ENCODE measurements around the gene KRAS.

DNA sequence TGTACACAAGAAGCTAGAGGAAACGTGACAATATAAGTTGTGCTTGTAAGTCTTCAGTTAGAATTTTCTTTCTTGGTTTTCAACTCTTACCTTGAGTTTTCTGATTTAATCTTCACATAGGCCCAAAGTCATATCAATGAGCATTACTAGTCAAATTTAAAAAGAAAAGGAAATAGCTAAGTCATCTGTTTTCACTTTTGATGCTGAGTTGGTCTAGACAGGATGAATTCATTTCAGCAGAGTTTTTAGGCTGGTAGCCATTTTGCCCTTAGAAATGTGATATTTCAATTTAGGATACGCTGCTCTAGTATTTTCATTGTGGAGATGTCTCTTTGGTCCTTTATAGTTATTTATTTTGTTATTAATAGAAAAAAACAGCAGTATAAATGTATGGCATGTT lies 44.6 kb upstream of the KRAS start:
- TF ChIP-seq, protein P1, sequence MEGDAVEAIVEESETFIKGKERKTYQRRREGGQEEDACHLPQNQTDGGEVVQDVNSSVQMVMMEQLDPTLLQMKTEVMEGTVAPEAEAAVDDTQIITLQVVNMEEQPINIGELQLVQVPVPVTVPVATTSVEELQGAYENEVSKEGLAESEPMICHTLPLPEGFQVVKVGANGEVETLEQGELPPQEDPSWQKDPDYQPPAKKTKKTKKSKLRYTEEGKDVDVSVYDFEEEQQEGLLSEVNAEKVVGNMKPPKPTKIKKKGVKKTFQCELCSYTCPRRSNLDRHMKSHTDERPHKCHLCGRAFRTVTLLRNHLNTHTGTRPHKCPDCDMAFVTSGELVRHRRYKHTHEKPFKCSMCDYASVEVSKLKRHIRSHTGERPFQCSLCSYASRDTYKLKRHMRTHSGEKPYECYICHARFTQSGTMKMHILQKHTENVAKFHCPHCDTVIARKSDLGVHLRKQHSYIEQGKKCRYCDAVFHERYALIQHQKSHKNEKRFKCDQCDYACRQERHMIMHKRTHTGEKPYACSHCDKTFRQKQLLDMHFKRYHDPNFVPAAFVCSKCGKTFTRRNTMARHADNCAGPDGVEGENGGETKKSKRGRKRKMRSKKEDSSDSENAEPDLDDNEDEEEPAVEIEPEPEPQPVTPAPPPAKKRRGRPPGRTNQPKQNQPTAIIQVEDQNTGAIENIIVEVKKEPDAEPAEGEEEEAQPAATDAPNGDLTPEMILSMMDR (conservative IDR thresholded peaks at IDR 0.05; ENCODE audit: low read length), result no peak
- TF ChIP-seq EZH2phosphoT487 (IDR thresholded peaks at IDR 0.05; ENCODE audit: borderline replicate concordance, low read depth, low read length), result no peak

All from OCI-LY7 (cell line).